Measurements from ENCODE around the gene JMY.

JMY gene

DNA sequence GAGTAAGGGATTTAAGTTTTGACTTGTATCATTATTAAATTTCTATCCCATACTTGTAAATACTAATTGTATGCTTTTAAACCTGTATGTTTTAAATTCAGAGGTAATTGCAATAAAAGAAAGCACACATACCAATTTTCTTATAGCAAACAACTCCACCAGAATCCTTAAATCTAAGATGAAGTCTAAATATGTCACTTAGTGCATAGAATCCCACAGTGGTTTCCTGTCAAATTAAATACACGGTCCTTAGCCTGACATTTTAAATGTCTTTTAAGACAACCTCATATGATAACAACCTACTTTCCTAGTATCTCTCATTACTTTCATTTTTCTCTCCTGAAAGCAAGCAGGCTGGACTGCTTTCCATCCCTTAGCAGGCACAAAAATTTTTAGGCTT is 52.0 kb downstream of the JMY start:
- DNase-seq: no peak

DNA sequence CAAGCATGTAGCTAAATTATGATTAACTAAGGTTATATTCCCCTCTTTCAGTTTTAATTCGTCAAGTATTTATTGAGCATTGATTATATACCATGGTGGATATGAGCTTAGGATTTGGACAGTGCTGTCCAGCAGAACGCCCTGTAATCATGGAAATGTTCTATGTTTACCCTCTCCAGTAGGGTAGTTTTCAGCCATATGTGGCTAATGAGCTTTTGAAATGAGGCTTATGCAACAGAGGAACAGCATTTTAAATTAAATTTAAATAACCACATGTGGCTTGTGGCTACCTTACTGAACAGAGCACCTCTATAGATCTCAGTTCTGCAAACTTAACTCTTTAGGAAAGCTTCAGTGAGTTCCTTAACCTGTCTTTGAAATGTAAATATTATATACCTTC is 59.1 kb downstream of the JMY start:
- no peak for DNase-seq

DNA sequence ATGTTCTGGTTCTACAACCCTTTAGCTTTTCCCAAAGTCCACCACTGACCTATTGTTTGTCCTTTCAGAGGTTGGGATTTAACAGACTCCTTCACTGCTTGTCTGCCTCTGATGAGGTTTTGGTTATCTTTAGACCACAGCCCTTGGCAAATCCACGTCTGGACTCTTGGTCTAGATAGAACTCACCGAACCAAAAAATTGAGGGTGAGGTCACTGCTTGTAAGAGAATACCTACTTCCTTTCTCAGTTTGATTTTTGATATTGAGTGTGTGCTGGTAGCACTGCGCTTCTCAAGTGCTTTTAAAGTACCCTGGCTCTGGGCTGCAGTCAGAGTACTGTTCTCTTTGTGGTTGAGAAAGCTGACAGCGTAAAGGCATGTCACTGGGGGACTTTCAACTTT is 61.7 kb downstream of the JMY start:
- DNase-seq: no peak

DNA sequence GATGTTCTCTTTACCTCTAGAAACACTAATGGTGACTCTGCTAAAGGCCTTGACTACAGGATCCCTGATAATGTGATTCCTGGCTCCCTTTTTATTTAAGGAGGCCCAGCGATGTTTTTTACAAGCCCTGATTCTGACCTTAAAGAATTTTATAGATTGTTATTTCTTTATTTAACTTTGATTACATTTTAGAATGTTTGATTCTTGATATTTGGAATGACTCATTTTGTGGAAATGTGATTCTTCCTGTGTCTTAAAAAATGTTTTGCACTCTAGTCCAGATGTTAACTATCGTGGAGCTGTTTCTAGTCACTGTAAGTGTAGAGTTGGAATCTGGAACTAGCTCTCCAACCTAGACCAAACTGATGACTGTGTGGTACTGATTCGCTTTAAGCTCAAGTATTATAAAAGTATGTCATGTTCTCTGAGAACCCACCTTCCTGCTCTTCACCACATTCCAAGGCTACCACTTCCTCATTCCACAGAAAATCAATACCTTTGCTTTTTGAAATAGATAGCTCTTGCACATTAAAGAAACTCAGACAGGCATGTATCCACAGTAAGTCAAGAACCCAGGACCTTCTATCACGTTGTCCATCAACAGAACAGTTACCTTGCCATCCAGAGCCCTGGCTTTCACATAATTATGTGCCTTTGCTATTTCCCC is 65.2 kb downstream of the JMY start:
- no peak for DNase-seq

DNA sequence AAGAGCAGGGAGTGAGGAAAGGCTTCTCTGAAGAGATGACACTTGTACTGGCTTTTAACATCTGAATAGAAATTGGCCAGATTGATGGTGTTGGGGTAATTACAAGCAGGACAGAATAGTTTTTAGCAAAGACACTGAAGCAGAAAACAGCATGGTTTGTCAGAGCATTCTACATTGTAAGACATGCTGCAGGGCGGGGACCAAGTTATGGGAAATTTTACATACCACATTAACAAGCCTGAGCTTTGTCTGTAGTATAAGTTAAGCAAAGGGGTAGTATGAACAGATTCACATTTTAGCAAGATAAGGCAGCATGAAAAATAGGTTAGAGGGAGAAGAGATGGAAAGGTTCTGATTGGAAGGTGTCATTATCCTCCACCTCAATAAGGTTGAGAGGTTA is 66.5 kb downstream of the JMY start:
- no peak for DNase-seq

DNA sequence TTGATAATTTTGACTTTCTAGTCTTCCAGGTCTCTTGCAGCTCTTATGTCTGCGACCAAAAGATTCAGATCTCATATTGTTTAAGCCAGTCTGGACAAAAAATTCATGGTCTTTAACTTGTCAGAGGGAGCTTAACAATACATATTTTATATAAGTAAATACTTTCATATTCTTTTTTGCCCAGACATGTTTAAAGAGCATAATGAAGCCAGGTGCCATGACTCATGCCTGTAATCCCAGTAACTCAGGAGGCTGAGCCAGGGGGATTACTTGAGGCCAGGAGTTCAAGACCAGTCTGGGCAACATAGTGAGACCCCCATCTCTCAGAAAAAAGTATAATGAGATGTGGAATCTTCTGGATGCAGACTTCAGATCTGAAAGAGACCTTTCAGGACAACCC is 69.8 kb downstream of the JMY start:
- no peak for DNase-seq

DNA sequence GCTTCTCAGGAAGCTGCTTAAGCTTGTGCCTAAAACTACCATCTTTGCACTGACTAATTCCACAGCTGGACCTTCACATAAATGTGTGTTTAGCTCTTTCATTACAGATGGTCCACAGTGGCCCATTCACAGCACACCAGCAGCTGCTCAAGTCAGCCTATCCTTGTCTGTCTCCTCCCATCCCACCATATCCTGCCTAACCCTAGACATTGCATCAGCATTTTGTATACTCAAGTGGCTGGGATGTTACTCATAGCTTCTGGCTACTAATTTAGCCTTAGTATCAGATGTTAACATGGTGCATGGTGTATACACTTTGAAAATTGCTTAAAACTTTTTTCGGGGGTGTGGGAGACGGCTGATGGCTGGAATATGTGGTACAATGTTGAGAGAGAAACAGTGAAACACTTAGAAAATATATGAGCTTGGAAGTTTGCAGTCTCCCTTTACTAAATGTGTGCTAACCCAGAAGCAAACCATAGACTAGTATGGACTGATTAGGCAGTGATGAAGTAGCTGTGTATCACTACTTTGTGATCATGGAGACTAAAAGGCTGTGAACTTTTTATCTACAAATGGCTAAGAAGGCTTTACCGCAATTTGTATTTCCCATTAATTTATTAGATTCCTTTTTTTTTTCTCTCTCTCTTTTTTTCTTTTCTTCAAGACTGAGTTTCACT is 83.1 kb downstream of the JMY start:
- DNase-seq: no peak

DNA sequence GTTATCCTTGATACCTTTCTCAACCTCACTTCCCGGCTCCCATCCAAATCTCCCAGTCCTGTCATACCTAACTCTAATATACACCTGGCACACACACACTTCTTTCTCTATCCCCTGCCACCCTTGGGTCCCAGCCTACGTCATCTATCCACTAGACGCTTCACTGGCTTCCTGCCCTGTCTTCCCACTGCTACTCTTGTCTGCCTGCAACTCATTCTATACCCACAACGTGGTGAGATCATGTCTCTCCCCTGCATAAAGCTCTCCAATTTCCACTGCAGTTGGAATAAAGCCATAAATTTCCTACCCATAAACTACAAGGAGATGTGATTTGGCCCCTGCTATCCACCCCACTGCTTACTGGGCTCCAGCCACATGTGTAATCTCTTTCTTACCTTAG is 93.5 kb downstream of the JMY start:
- DNase-seq: no peak

DNA sequence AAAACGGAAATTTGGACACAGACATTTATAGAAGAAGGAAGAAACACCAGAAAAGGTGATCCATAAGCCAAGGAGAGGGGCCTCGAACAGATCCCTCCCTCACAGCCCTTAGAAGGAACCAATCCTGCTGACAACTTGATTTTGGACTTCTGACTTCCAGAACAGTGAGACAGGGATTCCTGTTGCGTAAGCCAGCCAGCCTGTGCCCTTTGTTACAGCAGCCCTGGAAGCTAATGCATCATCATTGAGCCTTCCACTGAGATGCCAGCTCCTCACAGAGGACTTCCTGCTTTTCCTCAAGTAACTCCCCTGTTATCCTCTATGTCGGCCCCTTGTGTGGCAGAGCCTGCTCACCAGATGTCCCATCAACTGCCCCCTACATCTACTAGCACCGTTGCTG is 94.1 kb downstream of the JMY start:
- DNase-seq: no peak

DNA sequence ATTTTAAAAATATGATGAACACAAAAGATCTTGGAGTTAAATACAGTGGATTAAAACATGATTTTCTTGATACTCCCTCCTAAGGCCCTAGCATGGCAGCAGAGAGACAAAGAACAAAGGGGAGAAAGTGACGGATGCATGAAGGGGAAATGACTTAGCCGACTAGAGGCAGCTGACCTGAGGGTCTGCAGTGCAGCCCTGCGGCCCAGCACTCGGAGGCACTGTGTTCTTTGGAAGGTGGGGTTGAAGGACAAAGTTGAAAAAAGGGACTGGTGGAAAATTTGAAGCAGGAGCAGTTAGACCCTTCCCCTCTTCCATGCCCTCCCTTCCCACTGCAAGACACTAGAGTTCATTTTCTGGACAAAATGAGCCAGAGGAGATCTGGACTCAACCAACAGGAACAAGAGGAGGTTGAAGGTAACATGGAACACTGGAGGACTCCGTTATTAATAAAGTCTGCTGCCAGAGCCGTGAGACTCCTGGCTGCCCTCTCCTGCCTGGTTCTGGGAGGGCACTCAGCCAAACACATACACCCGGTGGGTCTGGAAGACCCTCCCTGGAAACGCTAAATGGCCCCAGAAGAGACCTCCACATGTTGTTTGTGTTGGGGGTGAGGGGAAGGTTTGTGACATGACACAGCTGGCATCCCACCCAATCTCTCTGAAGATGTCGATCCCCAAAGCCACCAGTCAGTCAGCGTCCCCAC is 98.1 kb downstream of the JMY start:
- no peak for DNase-seq

DNA sequence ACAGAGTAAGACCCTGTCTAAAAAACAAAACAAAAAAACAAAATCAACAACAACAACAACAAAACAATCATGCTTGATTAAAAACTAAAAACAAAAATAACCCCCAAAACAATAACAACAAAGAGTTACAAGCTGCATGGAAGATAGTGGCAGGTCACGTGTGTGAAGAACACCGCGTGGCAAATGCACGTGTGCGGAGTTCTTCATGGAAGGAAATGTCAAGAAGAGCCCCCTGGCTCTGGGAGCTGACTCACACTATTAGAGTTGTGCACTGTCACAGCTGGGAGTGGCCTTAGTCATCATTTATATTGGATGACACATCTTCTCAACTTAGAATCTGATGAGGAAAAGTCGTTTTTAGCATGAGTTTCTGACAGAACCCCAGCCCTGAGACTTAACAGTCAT is 110.5 kb downstream of the JMY start:
- no peak for DNase-seq

DNA sequence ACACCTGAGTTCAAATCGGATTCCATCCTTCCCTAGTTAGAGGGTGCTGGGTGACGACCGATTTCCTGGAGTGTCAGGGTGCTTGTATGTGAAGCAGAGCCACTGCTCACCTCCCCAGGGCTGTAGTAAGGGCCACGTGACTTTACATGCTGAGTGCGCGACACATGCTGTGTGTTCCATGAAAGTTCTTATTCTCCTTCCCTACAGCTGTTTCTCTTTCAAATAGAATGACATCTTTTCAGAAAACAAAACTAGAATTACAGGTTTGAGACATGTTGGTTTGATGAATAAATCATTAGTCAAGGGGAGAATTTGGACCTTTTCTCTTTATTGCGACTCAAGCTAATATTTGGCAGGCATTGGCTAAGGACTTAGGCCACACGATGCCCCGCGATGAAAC is 113.1 kb downstream of the JMY start:
- no peak for DNase-seq

DNA sequence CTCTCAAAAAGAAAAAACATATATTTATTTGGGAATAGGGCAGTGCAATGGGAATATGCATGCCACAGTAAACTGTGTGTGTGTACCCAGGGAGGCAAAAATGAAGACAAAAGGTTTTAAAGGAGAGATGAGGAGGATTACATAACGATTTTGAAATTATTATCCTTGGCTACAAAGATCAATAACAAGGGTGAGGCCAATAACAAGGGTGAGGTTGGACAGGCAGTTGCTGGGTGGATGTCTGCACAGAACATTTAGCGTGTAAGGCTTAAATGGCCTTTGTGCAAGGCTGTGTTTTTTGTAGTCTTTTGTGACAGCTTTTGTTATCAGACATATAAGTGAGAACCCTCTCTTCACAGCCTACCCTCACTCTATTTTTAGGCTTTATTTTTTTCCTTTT is 114.0 kb downstream of the JMY start:
- no peak for DNase-seq

DNA sequence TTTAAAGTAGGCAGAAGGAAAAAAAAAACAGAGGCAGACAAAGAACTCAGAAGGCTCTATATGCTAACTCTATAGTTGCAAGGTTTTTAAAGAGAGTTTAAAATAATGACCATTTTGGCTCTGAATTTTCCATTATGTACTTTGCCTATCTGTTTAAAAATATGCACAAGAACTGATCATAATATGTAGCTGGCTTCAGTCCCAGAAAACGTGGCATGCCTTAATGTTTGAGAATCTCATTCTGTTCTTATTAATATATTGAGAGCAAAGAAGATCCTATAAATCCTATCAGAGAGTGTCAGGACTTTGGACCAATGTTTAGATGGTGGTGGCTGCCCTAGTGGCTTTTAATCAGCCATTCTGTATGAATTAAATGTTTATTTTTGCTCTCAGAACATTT is 121.5 kb downstream of the JMY start:
- DNase-seq: no peak
